Left lung (tissue), 10 donors: ENCODE results near the gene PYGO1. TPM values are rescaled to one million over a fixed set of nuclear protein-coding genes. Genes with fewer than 3 reads are reported as not detected.

Source experiments
- ATAC-seq: fragments of 200-7000 bp; cut with Tn5 transposase; one replicate; pipeline ENCODE4 v1.9.1; 2020; ENCODE audit warnings: moderate library complexity
- DNase-seq, 4 donors: peaks; one replicate each; pipeline ENCODE4 v3.0.0-alpha.2; 2013 to 2020
- H3K27ac ChIP-seq, 2 donors: fragments of 200-600 bp; sonication (generic) in 1 of 2; one replicate each; pipeline versions ENCODE4 v1.5.0 to v1.8.0; 2020 to 2021
- H3K27me3 ChIP-seq, 2 donors: fragments of 200-600 bp; sonication (generic) in 1 of 2; one replicate each; pipeline versions ENCODE4 v1.5.0 to v1.8.0; 2020 to 2021
- H3K36me3 ChIP-seq, 2 donors: fragments of 200-600 bp; sonication (generic) in 1 of 2; one replicate each; pipeline versions ENCODE4 v1.5.0 to v1.8.0; 2020 to 2021
- H3K4me1 ChIP-seq, 2 donors: fragments of 200-600 bp; one replicate each; pipeline ENCODE4 v1.8.0; 2021
- H3K4me3 ChIP-seq, 2 donors: fragments of 200-600 bp; sonication (generic) in 1 of 2; one replicate each; pipeline versions ENCODE4 v1.5.0 to v1.8.0; 2020 to 2021; ENCODE audit warnings: mild to moderate bottlenecking in 1 of 2
- H3K9me3 ChIP-seq, 2 donors: fragments of 200-600 bp; sonication (generic) in 1 of 2; one replicate each; pipeline versions ENCODE4 v1.5.0 to v1.8.0; 2020 to 2021
- intact Hi-C, 2 donors: fragments of 100-400 bp; cut with DNase I; formaldehyde crosslinking; loops; one replicate each; pipeline versions ENCODE4 v1.11.2 to v1.14.2; 2022
- polyA plus RNA-seq, 6 donors: library from polyadenylated mRNA; unstranded; fragments of 120-200 nt; gene quantifications; one replicate each; pipeline ENCODE4 v1.2.1, GENCODE V29; 2013; ENCODE audit not compliant: insufficient read length in 6 of 6
- total RNA-seq, 2 donors: library from RNA; stranded (reverse); fragmentation: NEBNext Ultra II Directional; extraction: Animal tissue kit (Norgen Biotek cat#: 25700); gene quantifications; one replicate each; pipeline ENCODE4 v1.2.1, GENCODE V29; 2021
- TF ChIP-seq, protein P1 (sequence below), 2 donors: fragments of 200-600 bp; sonication (generic) in 1 of 2; IDR thresholded peaks; one replicate each; pipeline versions ENCODE4 v1.5.0 to v1.8.0; 2021; ENCODE audit warnings: antibody characterized with exemption in 2 of 2
- donor health status: DM: no; HTN: yes; CAD: no.
- donor health status: DM: no; HTN: no; CAD: no.

PYGO1 gene
- total and polyA plus RNA-seq, 8 donors: 10.4 to 22.3 (median 18.7) TPM

- Histone ChIP-seq H3K4me3 (no peak overlapping the region), H3K36me3 (no peaks in the 10 kb centered on the region), H3K27me3 (no peaks in the 10 kb centered on the region), H3K27ac (no peak overlapping the region), H3K9me3 (no peaks in the 10 kb centered on the region), H3K4me1 (no peaks in the 10 kb centered on the region)
- TF ChIP-seq, protein P1, sequence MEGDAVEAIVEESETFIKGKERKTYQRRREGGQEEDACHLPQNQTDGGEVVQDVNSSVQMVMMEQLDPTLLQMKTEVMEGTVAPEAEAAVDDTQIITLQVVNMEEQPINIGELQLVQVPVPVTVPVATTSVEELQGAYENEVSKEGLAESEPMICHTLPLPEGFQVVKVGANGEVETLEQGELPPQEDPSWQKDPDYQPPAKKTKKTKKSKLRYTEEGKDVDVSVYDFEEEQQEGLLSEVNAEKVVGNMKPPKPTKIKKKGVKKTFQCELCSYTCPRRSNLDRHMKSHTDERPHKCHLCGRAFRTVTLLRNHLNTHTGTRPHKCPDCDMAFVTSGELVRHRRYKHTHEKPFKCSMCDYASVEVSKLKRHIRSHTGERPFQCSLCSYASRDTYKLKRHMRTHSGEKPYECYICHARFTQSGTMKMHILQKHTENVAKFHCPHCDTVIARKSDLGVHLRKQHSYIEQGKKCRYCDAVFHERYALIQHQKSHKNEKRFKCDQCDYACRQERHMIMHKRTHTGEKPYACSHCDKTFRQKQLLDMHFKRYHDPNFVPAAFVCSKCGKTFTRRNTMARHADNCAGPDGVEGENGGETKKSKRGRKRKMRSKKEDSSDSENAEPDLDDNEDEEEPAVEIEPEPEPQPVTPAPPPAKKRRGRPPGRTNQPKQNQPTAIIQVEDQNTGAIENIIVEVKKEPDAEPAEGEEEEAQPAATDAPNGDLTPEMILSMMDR (IDR thresholded peaks at IDR 0.05): no peak
- intact Hi-C loops: no loop called here
- DNase-seq (no peak), ATAC-seq (no peak)
These were observed 42.7 kb upstream of the PYGO1 start for GRCh38 chr15:55630858-55631257.

GRCh38 chr15:55628369-55628730 is 40.2 kb upstream of the PYGO1 start:
- Histone ChIP-seq H3K27ac (peak overlapping the region in 1 of 2 donors; percentile 6), H3K27me3 (no peaks in the 10 kb centered on the region), H3K9me3 (no peaks in the 10 kb centered on the region), H3K4me3 (no peak overlapping the region), H3K4me1 (no peaks in the 10 kb centered on the region), H3K36me3 (no peaks in the 10 kb centered on the region)
- DNase-seq (no peak), ATAC-seq (no peak)
- intact Hi-C loops: no loop called here
- TF ChIP-seq, protein P1 (IDR thresholded peaks at IDR 0.05): no peak

GRCh38 chr15:55627730-55628368 is 39.7 kb upstream of the PYGO1 start:
- Histone ChIP-seq H3K4me3 (no peak overlapping the region), H3K4me1 (no peaks in the 10 kb centered on the region), H3K27ac (peak overlapping the region in 1 of 2 donors; percentile 6), H3K27me3 (no peaks in the 10 kb centered on the region), H3K36me3 (no peaks in the 10 kb centered on the region), H3K9me3 (no peaks in the 10 kb centered on the region)
- DNase-seq (peak in 1 of 4 donors; percentile 75), ATAC-seq (peak; percentile 97)
- TF ChIP-seq, protein P1 (IDR thresholded peaks at IDR 0.05): no peak
- intact Hi-C loops: no loop called here

DNA sequence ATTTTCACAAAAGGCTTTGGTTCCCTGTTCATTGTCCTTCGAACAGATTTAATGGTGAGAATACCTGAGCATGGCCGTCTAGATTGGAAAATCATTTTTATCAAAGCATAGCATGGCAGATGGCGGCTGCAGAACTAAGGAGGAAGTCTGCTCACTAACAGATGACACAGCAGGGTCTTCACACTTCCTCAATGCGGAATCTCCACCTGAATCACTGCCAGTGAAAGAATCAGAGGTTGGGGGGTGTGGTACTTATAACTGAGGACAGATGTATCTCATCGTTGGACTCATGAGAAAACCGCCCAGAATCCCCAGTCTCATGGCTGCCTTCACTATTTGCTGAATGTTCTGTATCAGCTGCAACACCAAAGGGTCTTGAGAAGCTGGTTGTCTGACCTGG is 31.6 kb upstream of the PYGO1 start:
- no peak for DNase-seq
- TF ChIP-seq, protein P1 (IDR thresholded peaks at IDR 0.05): no peak
- Histone ChIP-seq H3K36me3 (no peaks in the 10 kb centered on the region), H3K27me3 (no peaks in the 10 kb centered on the region), H3K4me3 (no peak overlapping the region), H3K4me1 (no peaks in the 10 kb centered on the region), H3K9me3 (no peaks in the 10 kb centered on the region), H3K27ac (no peak overlapping the region)
- intact Hi-C loops: no loop called here
- no peak for ATAC-seq

DNA sequence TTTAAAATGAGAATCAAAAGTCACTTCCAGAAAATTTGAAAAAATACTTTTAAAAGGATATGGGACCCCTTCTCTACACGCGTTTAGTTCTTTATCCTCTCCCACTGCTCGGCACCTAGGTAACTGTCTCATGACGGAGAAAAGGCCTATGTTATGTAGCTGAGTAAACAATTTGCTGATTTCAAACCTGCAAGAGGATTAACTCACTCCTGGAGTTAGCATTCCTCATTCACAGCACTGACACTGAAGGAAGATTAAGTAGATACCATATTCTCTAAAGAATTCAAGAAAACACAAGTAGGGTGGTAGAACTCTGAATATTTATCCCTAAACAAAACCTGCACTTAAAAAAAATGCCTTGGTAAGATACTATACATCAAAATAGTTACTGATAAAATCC is 30.2 kb upstream of the PYGO1 start:
- TF ChIP-seq, protein P1 (IDR thresholded peaks at IDR 0.05): no peak
- H3K4me3 ChIP-seq: no peak overlapping the region
- no peaks in the 10 kb centered on the region for H3K36me3 ChIP-seq
- H3K27me3 ChIP-seq: no peaks in the 10 kb centered on the region
- no peaks in the 10 kb centered on the region for H3K9me3 ChIP-seq
- H3K27ac ChIP-seq: no peak overlapping the region
- H3K4me1 ChIP-seq: no peaks in the 10 kb centered on the region
- DNase-seq (no peak), ATAC-seq (no peak)
- intact Hi-C loops: no loop called here
